ENCODE results near the gene PRPSAP1. TPM values are rescaled to one million over a fixed set of nuclear protein-coding genes. Genes with fewer than 3 reads are reported as not detected.
A peak's percentile ranks its signal among the peaks of the same experiment; 100 is the strongest.

Gene PRPSAP1
- total RNA-seq, 1 donor from 2014 or later, result 69.7 TPM

DNA sequence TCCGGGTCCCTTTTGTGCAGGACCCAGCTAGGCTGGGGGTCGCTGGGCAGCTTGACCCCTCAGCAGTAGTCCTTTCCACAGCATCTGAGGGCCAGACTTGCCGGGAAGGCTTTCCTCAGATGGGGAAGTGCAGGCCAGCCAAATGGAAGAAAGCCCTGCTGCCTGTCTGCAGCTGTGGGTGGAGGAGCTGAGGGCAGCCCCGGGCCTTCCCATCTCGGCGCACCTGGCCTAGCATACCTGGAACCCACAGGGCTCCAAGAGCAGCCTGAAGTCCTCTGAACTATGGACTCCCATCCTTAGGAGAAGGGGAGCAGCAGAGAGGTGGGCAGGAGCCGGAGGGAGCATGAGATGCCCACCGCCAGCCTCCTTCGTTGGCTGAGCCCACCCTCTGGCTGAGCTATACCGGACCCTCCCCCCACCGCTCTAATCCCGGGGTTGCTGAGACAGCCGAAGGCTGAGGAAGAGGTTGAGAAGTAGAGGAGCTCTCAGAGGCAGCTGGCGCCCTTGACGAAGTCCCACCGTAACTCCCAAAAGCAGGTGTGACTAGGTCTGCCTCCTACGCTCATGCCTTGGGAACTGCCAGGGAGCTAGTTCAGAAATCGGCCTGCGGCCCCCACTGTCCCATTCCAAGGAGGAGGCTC, 75.3 kb downstream of the PRPSAP1 start:
- DNase-seq (ENCODE audit: extremely low spot score, unreplicated experiment), result no peak
- Mint-ChIP-seq H3K4me3 (ENCODE audit: unreplicated experiment) (no peak overlapping the region), H3K27ac (ENCODE audit: unreplicated experiment) (no peak overlapping the region), H3K9me3 (ENCODE audit: unreplicated experiment) (no peaks in the 10 kb centered on the region), H3K4me1 (ENCODE audit: unreplicated experiment) (peaks cover 9% of the 10 kb centered on the region), H3K27me3 (ENCODE audit: unreplicated experiment) (no peaks in the 10 kb centered on the region), H3K36me3 (ENCODE audit: unreplicated experiment) (no peaks in the 10 kb centered on the region)
- TF ChIP-seq, protein P1, sequence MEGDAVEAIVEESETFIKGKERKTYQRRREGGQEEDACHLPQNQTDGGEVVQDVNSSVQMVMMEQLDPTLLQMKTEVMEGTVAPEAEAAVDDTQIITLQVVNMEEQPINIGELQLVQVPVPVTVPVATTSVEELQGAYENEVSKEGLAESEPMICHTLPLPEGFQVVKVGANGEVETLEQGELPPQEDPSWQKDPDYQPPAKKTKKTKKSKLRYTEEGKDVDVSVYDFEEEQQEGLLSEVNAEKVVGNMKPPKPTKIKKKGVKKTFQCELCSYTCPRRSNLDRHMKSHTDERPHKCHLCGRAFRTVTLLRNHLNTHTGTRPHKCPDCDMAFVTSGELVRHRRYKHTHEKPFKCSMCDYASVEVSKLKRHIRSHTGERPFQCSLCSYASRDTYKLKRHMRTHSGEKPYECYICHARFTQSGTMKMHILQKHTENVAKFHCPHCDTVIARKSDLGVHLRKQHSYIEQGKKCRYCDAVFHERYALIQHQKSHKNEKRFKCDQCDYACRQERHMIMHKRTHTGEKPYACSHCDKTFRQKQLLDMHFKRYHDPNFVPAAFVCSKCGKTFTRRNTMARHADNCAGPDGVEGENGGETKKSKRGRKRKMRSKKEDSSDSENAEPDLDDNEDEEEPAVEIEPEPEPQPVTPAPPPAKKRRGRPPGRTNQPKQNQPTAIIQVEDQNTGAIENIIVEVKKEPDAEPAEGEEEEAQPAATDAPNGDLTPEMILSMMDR (IDR thresholded peaks at IDR 0.05), result no peak

DNA sequence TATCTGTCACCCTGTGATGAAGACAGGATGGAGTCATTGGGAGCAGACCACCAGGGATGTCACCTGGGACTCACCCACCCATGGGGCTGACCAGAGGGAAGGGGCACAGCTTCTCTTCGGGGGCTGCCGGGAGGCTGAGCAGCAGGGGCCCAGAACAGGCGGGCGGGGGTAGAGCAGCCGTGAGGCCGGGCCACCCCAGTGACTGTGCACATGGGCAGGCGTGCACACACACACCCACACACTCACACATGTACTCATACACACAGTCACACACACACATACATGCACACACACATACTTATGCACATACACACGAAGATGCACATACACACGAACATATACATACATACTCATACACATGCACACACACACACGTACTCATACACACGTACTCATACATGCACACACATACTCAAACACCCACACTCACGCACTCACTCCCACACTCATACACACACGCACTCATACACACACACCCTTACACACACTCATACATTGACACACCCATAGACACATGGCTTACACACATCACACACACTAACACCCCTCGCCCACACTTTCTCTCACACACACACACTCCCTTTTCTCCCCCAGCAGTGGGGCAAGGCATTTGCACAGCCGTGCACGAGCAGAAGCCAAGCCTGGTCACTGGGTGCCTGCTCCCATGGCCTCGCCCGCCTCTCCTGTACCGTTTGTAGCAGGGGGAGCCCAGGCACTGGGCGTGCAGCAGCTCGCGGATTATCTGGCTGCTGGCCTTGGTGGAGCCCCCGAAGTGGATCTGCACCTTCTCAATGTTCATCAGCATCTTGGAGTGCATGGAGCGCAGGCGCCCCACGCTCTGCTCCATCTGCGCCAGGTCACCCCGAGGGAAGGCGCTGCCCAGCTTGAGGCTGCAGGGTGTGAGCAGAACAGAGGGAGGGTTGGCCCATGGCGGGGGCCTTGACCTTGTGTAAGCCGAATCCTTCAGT, 76.1 kb downstream of the PRPSAP1 start:
- Mint-ChIP-seq H3K27ac (ENCODE audit: unreplicated experiment) (no peak overlapping the region), H3K36me3 (ENCODE audit: unreplicated experiment) (no peaks in the 10 kb centered on the region), H3K27me3 (ENCODE audit: unreplicated experiment) (no peaks in the 10 kb centered on the region), H3K4me1 (ENCODE audit: unreplicated experiment) (peaks cover 9% of the 10 kb centered on the region), H3K9me3 (ENCODE audit: unreplicated experiment) (no peaks in the 10 kb centered on the region), H3K4me3 (ENCODE audit: unreplicated experiment) (no peak overlapping the region)
- DNase-seq (ENCODE audit: extremely low spot score, unreplicated experiment), result no peak
- TF ChIP-seq, protein P1 (IDR thresholded peaks at IDR 0.05), result no peak

DNA sequence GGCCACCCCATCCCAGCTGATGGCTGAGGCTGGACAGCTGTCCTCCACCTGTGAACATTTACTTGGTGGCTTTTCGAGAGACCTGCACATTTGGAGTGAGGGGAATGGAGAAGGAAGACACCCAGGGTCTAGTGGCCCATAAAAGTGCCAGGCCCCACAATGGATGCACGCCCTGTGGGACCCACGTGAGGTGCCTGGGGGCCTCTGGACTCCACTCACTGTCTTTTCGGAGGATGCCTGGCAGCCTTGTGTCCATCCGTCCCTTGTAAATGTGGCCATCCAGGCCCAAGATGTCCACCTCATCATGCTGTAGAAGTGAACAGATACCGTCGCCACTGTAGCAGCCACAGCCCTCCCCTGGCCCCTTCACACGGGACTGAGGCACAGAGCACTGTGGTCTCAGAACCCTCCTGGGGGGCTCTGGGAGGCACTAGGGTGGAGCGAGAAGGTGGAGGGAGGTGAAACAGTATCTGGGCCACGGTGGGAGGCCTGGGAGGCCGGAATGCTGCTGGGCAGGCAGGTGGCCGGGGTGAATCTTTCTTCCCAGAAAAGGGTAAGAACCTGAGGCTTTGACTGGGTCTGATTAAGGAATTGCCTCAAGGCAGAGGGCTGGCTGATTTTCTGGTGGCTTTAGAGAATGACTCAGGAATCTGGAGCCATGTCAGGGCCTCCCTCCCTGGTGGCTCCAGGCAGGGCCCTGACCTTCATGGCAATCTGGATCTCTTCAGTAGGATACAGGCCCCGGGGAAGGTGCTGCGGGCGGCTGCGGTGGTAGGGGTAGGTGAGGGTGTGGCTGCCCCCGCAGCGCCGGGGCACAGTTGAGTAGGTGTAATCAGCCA, 77.0 kb downstream of the PRPSAP1 start:
- no peak for DNase-seq (ENCODE audit: extremely low spot score, unreplicated experiment)
- Mint-ChIP-seq H3K27me3 (ENCODE audit: unreplicated experiment) (no peaks in the 10 kb centered on the region), H3K36me3 (ENCODE audit: unreplicated experiment) (no peaks in the 10 kb centered on the region), H3K27ac (ENCODE audit: unreplicated experiment) (peak overlapping the region; percentile 31), H3K4me3 (ENCODE audit: unreplicated experiment) (no peak overlapping the region), H3K4me1 (ENCODE audit: unreplicated experiment) (peaks cover 9% of the 10 kb centered on the region), H3K9me3 (ENCODE audit: unreplicated experiment) (no peaks in the 10 kb centered on the region)
- TF ChIP-seq, protein P1 (IDR thresholded peaks at IDR 0.05), result no peak

DNA sequence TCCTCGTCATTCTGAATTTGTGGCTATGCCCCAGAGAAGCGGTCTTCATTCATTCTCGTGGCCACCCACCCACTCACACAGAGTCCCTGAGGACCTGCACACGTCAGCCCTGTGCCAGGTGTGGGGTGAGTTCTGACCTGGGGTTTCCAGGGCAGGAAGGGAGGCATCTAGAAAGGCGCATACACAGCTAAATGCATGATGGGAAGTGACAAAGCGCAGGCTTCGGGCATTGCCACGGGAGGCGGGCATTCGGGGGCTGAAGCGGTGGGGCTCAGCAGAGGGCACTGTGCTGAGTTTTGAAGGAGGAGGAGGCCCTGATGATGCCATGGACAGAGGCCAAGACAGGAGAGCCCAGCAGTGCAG, 77.7 kb downstream of the PRPSAP1 start:
- Mint-ChIP-seq H3K4me3 (ENCODE audit: unreplicated experiment) (no peak overlapping the region), H3K36me3 (ENCODE audit: unreplicated experiment) (no peaks in the 10 kb centered on the region), H3K4me1 (ENCODE audit: unreplicated experiment) (peaks cover 9% of the 10 kb centered on the region), H3K27me3 (ENCODE audit: unreplicated experiment) (no peaks in the 10 kb centered on the region), H3K27ac (ENCODE audit: unreplicated experiment) (peak overlapping the region; percentile 31), H3K9me3 (ENCODE audit: unreplicated experiment) (no peaks in the 10 kb centered on the region)
- TF ChIP-seq, protein P1 (IDR thresholded peaks at IDR 0.05), result no peak
- DNase-seq (ENCODE audit: extremely low spot score, unreplicated experiment), result no peak
